K562 (cell line): Measurements from ENCODE around the gene JAM2. TPM values are rescaled to one million over a fixed set of nuclear protein-coding genes. Genes with fewer than 3 reads are reported as not detected.

ENCODE experiments used
- BRD9 ChIP-seq: fragments of 450-650 bp; IDR thresholded peaks from 2 replicates; pipeline ENCODE4 v1.6.1; 2018; ENCODE audit warnings: low read depth; ENCODE audit not compliant: partially characterized antibody
- ELF1 ChIP-seq: fragments of 200-800 bp; sonication (Bioruptor generic); IDR thresholded peaks from 2 replicates; pipeline ENCODE4 v1.6.1; 2016; ENCODE audit warnings: missing genetic modification characterization, missing compliant biosample characterization
- ELF4 ChIP-seq: fragments of 450-650 bp; formaldehyde crosslinking; IDR thresholded peaks from 2 replicates; pipeline ENCODE4 v1.4.0; 2022; ENCODE audit warnings: missing genetic modification characterization
- KDM4B ChIP-seq, 2 experiments: fragments of 450-650 bp in 1 of 2; sonication (generic) in 1 of 2; IDR thresholded peaks; 2 replicates each; pipeline ENCODE4 v1.6.1; 2016 to 2017; ENCODE audit warnings: borderline replicate concordance in 2 of 2, antibody characterized with exemption in 1 of 2, low read depth in 1 of 2, mild to moderate bottlenecking in 1 of 2
- MAFK ChIP-seq: IDR thresholded peaks from 2 replicates; pipeline ENCODE4 v1.6.1; 2011; ENCODE audit warnings: low read length, improper control_type of control experiment
- POLR2AphosphoS5 ChIP-seq: IDR thresholded peaks from 2 replicates; pipeline ENCODE4 v1.6.1; 2011; ENCODE audit warnings: mild to moderate bottlenecking, low read depth, low read length, moderate library complexity; ENCODE audit not compliant: control insufficient read depth, insufficient read depth
- SPI1 ChIP-seq: IDR thresholded peaks from 2 replicates; pipeline ENCODE4 v1.6.1; 2011; ENCODE audit warnings: low read depth, low read length, control low read depth, borderline replicate concordance
- SRF ChIP-seq, 2 experiments: fragments of 250-450, 450-650 bp in 1 of 2; sonication (Bioruptor Pico) in 1 of 2; sonication (generic) in 1 of 2; formaldehyde crosslinking; IDR thresholded peaks; 2 replicates each; pipeline versions ENCODE4 v1.5.0 to v1.5.1; 2020 to 2022; ENCODE audit warnings: mild to moderate bottlenecking in 1 of 2, missing genetic modification reagents in 1 of 2
- ZNF146 ChIP-seq: IDR thresholded peaks from one replicate; pipeline ENCODE4 v1.6.1; 2018; ENCODE audit warnings: missing compliant biosample characterization; ENCODE audit not compliant: unreplicated experiment
- ZNF224 ChIP-seq: sonication (generic); formaldehyde crosslinking; IDR thresholded peaks from 2 replicates; pipeline ENCODE4 v1.8.0; 2022; ENCODE audit warnings: mild to moderate bottlenecking, missing genetic modification reagents
- ZNF778 ChIP-seq: fragments of 450-650 bp; formaldehyde crosslinking; IDR thresholded peaks from 2 replicates; pipeline ENCODE4 v1.4.0; 2020; ENCODE audit warnings: mild to moderate bottlenecking, moderate library complexity
- polyA plus RNA-seq, 8 experiments: library from polyadenylated mRNA; depleted of rRNA in 4 of 8; stranded (reverse) in 5 of 8; unstranded in 3 of 8; fragments of >200 nt; fragmentation: Nextera tagmentation in 2 of 8; fragmentation: Illumina TruSeq in 1 of 8; extraction: Ambion mirVana in 2 of 8; extraction: Trizol in 1 of 8; gene quantifications; 2 replicates each; pipeline versions ENCODE4 v1.2.1 to v1.2.3, GENCODE V29; 2011 to 2014; ENCODE audit warnings: inconsistent platforms in 1 of 8, missing spikeins in 1 of 8
- total RNA-seq, 7 experiments: library from RNA; depleted of rRNA in 6 of 7; stranded (reverse); fragments of >200 nt in 6 of 7; fragmentation: Illumina TruSeq in 2 of 7; extraction: Trizol in 2 of 7; gene quantifications; 2 replicates each; pipeline versions ENCODE4 v1.2.1 to v1.2.3, GENCODE V29; 2011 to 2021; ENCODE audit warnings: low replicate concordance in 1 of 7
- TF ChIP-seq, protein P1 (sequence below): sonication (generic); formaldehyde crosslinking; IDR thresholded peaks from 2 replicates; pipeline ENCODE4 v1.8.0; 2022; ENCODE audit warnings: mild to moderate bottlenecking, missing genetic modification reagents
- TF ChIP-seq, protein P2 (sequence below), 2 experiments: fragments of 450-650 bp; IDR thresholded peaks; 2 replicates each; pipeline ENCODE4 v1.6.1; 2016; ENCODE audit warnings: mild to moderate bottlenecking in 2 of 2, borderline replicate concordance in 1 of 2, low read depth in 1 of 2, moderate library complexity in 1 of 2
- TF ChIP-seq, protein P3 (sequence below): fragments of 450-650 bp; IDR thresholded peaks from 2 replicates; pipeline ENCODE4 v1.6.1; 2018; ENCODE audit warnings: mild to moderate bottlenecking, low read depth; ENCODE audit not compliant: partially characterized antibody
- TF ChIP-seq, protein P4 (sequence below): fragments of 450-650 bp; formaldehyde crosslinking; IDR thresholded peaks from 2 replicates; pipeline ENCODE4 v1.4.0; 2022; ENCODE audit warnings: mild to moderate bottlenecking, moderate library complexity
- TF ChIP-seq, protein P5 (sequence below): sonication (generic); formaldehyde crosslinking; IDR thresholded peaks from 2 replicates; pipeline ENCODE4 v1.8.1; 2023; ENCODE audit warnings: mild to moderate bottlenecking, missing genetic modification reagents

Gene JAM2
- total and polyA plus RNA-seq, 9 of the 15 experiments (the other 6 are each of a cell fraction or from before 2014, with no cell fraction given): 0.03 to 0.08 (median 0.07) TPM; not detected in 6

DNA sequence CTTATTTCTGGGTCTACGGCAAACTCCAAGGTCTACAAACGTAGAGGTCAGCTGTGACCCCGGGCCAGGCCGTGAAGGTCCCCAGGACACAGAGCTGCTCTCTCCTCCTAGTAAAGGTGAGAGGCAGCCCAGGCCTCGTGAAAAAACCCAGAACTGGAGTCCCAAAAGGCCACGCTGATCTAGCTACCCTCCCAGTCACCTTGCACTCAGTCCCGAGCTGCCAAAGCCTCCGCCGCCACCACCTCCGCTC is 95.5 kb downstream of the JAM2 start (continued):
- TF ChIP-seq, protein P1, sequence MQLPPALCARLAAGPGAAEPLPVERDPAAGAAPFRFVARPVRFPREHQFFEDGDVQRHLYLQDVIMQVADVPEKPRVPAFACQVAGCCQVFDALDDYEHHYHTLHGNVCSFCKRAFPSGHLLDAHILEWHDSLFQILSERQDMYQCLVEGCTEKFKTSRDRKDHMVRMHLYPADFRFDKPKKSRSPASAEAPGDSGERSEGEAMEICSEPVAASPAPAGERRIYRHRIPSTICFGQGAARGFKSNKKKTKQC (CRISPR knock-in tag): no peak
- TF ChIP-seq ZNF146 (CRISPR knock-in tag): no peak
- no peak for TF ChIP-seq ELF4 (CRISPR knock-in tag)
- TF ChIP-seq BRD9: no peak
- TF ChIP-seq, protein P2, sequence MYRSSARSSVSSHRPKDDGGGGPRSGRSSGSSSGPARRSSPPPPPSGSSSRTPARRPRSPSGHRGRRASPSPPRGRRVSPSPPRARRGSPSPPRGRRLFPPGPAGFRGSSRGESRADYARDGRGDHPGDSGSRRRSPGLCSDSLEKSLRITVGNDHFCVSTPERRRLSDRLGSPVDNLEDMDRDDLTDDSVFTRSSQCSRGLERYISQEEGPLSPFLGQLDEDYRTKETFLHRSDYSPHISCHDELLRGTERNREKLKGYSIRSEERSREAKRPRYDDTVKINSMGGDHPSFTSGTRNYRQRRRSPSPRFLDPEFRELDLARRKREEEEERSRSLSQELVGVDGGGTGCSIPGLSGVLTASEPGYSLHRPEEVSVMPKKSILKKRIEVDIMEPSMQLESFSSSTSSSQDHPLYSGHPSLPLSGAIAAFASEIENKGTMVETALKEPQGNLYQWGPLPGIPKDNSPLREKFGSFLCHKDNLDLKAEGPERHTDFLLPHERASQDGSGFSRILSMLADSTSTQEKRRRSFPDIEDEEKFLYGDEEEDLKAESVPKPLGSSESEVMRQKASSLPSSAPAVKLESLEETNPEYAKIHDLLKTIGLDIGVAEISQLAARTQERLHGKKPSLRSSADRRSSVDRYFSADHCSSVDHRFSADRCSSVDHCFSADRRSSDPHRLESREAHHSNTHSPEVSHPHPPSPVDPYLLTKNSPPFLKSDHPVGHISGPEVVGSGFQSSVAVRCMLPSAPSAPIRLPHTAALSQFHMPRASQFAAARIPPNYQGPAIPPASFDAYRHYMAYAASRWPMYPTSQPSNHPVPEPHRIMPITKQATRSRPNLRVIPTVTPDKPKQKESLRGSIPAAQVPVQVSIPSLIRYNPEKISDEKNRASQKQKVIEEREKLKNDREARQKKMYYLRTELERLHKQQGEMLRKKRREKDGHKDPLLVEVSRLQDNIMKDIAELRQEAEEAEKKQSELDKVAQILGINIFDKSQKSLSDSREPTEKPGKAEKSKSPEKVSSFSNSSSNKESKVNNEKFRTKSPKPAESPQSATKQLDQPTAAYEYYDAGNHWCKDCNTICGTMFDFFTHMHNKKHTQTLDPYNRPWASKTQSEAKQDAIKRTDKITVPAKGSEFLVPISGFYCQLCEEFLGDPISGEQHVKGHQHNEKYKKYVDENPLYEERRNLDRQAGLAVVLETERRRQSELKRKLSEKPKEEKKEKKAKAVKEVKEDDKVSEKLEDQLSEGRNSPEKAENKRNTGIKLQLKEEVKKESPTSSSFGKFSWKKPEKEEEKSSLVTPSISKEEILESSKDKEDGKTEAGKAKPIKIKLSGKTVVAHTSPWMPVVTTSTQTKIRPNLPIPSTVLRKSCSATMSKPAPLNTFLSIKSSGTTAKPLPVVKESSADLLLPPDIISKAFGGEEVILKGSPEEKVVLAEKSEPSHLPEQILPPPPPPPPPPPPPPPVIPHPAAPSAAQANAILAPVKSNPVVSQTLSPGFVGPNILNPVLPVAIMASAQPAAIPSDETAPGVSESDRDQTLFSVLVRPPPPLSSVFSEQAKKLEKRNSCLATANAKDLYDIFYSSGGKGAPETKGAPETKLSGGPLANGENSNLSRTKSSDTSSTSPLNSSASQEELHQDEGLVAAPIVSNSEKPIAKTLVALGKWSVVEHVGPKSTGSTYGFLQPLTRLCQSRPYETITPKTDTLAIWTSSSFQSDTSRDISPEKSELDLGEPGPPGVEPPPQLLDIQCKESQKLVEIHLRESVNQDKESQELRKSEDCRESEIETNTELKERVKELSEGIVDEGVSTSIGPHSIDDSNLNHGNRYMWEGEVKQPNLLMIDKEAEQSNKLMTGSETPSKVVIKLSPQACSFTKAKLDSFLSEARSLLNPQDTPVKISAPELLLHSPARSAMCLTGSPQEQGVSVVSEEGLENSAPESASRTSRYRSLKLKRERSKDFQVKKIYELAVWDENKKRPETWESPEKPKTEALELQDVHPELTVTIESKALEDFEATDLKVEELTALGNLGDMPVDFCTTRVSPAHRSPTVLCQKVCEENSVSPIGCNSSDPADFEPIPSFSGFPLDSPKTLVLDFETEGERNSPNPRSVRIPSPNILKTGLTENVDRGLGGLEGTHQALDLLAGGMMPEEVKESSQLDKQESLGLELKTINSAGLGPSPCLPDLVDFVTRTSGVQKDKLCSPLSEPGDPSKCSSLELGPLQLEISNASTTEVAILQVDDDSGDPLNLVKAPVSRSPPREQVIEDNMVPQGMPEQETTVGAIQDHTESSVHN (IDR thresholded peaks at IDR 0.05; ENCODE audit: borderline replicate concordance in 1 of 2, low read depth in 1 of 2): no peak
- no peak for TF ChIP-seq SRF (CRISPR knock-in tag; IDR thresholded peaks at IDR 0.05)
- TF ChIP-seq ELF1: no peak
- no peak for TF ChIP-seq KDM4B (IDR thresholded peaks at IDR 0.05; ENCODE audit: borderline replicate concordance in 2 of 2, low read depth in 1 of 2)
- no peak for TF ChIP-seq ZNF224 (CRISPR knock-in tag)
- TF ChIP-seq, protein P3, sequence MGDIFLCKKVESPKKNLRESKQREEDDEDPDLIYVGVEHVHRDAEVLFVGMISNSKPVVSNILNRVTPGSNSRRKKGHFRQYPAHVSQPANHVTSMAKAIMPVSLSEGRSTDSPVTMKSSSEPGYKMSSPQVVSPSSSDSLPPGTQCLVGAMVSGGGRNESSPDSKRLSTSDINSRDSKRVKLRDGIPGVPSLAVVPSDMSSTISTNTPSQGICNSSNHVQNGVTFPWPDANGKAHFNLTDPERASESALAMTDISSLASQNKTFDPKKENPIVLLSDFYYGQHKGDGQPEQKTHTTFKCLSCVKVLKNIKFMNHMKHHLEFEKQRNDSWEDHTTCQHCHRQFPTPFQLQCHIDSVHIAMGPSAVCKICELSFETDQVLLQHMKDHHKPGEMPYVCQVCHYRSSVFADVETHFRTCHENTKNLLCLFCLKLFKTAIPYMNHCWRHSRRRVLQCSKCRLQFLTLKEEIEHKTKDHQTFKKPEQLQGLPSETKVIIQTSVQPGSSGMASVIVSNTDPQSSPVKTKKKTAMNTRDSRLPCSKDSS: no peak
- TF ChIP-seq POLR2AphosphoS5: peak; percentile 95
- TF ChIP-seq ZNF778: no peak
- TF ChIP-seq, protein P4, sequence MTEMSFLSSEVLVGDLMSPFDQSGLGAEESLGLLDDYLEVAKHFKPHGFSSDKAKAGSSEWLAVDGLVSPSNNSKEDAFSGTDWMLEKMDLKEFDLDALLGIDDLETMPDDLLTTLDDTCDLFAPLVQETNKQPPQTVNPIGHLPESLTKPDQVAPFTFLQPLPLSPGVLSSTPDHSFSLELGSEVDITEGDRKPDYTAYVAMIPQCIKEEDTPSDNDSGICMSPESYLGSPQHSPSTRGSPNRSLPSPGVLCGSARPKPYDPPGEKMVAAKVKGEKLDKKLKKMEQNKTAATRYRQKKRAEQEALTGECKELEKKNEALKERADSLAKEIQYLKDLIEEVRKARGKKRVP: no peak
- TF ChIP-seq, protein P5, sequence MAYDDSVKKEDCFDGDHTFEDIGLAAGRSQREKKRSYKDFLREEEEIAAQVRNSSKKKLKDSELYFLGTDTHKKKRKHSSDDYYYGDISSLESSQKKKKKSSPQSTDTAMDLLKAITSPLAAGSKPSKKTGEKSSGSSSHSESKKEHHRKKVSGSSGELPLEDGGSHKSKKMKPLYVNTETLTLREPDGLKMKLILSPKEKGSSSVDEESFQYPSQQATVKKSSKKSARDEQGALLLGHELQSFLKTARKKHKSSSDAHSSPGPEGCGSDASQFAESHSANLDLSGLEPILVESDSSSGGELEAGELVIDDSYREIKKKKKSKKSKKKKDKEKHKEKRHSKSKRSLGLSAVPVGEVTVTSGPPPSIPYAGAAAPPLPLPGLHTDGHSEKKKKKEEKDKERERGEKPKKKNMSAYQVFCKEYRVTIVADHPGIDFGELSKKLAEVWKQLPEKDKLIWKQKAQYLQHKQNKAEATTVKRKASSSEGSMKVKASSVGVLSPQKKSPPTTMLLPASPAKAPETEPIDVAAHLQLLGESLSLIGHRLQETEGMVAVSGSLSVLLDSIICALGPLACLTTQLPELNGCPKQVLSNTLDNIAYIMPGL (CRISPR knock-in tag): no peak
- no peak for TF ChIP-seq SPI1
- TF ChIP-seq MAFK: no peak
